Brain pericyte (primary cell): ENCODE data around the gene PRELID2.
"Not testable (repeated sequence)": the region's sequence is repeated elsewhere in the genome, so short reads cannot be mapped to it uniquely, and the experiment has no call there.

ENCODE experiments used
- DNase-seq: peaks from one replicate; pipeline ENCODE4 v3.0.0-alpha.2; 2012; ENCODE audit warnings: low read depth, low spot score

PRELID2 gene

DNA sequence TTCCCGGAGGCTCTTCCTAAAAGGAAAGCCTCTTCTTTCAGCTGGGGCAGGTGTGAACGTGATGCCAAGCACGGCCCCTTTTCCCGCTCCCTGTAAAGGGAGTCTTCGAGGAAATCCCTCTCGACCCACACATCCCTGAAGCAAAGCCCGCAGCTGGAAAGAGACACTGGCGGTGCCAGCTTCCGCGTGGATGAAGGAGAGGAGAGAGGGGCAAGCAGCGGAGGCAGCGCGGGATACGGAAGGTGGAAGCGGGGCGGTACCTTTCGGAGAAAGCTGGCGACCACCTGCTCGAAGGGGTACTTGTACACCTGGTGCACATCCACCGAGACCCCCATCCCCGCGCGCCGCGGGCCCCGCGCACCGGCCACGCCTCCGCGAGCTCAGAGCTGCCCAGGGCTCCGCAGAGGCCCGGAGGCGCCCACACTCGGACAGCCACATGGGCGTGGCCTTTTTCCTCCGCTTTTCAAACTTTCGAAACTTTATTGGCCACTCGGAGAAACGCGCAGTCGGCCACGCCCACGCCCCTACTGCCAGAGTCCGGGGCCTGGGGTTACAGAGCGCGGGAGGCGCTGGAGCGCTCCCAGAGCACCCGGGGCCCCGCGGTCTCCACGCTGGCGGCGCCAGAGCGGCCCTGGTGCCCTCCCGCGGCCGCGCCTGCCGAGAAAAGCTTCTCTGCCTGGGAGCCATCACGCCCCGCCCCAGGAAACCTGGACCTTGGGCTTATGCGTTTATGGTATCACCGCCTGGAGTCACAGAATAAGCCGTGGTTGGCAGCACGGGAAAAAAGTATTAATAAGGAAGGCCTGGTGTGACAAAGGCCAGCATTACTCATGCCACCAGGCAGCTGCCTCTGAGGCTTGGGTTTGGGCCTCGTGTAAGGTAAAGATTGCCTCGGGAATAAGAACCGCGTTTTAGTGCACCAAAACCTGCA is at the start of gene PRELID2:
Gene PRELID2, minus strand, starts transcription at position 426 of the 931 bp plus-strand sequence. Its CDS starts 91 bp downstream, at position 335.
- DNase-seq: peak; percentile 29

DNA sequence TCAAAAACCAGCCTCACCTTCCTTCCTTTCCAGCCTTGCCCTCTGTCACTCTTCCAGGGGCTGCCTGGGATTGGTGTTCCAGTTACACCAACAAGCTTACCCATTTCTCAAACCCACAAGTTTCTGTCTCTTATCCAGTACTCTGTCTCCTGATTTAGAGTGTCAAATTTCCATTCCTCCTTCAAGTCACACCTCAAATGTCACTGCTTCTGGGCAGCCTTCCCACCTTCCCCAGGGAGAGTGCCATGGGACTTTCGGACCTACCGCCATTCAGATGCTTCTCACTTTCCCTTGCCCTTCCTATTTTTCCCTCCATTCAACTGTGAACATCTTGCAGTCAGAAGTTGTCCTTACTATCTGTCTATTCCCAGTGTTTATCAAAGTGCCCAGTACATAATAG is 39.6 kb upstream of the PRELID2 start:
- no peak for DNase-seq

DNA sequence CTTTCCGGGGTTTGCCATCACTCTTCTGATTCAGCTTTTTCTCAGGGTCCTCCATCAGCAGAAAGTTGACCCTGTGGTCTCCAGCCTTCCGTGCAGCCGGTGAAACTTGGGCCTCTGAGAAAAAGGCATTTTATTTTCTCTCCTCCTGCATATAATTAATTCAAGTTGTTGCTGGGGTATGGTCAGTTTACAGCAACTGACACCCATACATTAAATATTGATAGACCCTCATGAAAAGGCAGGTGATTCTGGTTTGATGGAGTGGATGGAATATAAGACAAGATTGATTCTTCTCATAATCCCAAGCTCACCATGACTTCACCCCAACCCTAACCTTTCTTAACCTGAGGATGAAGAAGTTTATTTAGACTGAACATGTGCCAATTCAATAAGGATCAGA is 37.8 kb upstream of the PRELID2 start, which contains the start of gene GRXCR2:
Gene GRXCR2, minus strand, starts transcription at position 101 of the 400 bp plus-strand sequence. Its CDS starts 46 bp downstream, at position 55.
- no peak for DNase-seq

DNA sequence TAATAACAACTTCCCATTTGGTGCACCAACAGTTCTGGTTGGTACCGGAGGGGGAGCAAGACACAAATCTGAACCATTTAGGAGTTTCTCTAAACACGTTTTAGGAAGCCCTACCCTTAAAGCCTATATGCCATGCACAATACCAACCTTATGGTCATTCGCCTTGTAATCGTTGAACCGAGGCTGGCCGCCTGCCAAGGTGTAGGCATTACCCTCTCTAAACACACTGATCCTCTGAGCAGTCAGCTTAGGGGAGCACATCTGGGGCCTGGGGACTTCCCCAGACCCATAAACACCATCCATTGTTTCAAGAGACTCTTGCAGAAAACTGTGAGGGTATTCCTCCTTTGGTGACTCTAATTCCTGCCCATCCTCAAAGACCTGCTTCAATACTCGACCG is 37.3 kb upstream of the PRELID2 start:
- DNase-seq: no peak

DNA sequence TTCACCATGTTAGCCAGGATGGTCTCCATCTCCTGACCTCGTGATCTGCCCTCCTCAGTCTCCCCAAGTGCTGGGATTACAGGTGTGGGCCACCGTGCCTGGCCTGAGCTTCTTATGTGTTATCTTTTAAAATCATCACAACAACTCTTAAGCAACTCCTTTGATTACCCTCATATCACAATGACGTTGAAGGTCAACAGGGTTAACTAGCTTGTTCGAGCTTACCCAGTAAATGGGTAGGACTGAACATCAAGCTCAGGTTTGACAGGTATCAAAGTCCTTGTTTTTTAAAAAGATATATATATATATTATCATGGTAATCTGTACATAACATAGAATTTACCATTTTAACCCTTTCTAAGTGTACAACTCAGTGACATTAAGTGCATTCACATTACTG is 34.6 kb upstream of the PRELID2 start:
- no peak for DNase-seq

DNA sequence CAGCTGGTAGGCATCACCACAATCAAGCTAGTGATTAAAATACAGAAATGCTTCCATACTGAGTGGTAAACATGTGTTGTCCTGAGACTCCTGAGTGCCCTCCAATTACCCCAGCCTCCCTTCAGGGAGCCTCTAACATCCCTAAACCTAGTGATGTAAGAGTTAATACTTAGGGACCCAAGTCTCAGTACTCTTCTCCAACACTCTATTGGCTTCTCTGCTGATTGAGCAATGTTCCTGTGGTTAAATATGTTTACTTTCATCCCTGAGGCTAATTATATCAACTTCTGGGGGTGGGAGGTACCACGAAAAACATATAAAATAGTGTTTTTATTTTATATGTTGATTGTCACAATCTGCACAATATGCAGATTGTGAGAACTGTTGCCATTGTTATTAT is 32.7 kb upstream of the PRELID2 start:
- DNase-seq: no peak

DNA sequence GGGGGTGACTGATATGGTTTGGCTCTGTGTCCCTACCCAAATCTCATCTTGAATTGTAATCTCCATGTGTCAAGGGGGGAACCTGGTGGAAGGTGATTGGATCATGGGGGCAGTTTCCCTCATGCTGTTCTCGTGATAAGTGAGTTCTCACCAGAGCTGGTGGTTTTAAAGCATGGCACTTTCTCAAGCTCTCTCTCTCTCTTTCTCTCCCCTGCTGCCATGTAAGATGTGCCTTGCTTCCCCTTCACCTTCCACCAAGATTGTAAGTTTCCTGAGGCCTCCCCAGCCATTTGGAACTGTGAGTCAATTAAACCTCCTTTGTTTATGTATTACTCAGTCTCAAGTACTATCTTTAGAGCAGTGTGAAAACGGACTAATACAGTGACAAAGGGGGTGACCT is 29.3 kb upstream of the PRELID2 start:
- DNase-seq: not testable (repeated sequence)

DNA sequence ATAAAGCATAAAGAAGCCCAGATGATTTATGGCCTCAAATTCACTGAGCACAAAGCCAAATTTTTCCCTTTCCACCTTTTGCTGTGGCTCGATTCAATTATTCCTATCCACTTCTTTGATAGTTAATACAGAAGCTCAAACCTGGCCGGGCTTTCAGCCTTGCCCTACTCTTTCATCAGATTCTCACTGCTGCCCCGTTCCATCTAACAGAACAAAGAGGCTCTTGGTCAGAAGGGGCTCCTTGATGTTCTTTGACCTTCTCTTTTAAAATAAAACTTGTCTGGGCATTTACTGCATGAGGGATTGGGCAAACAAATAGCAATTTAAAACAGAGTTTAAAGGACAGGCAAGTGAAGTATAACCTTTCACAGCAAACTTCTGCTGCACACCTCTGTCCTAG is 27.9 kb upstream of the PRELID2 start:
- DNase-seq: no peak

DNA sequence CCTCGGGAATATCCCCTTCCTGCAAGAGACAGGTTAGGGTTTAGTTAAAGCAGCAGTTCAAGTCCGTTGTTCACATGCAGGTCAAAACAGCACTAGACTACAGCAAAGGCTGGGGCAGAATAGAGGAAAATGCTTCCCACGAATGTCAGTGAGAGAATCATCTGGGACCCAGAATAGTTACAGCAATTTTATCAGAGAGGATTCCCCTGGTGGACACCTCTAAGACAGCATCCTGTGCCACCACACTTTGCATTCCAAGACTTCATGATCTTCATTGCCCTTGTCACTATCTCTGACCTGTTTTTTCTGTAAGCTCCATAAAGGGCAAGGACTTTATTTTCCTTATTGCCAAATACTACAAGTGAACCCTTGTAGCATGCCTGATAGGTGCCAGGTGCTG is 24.8 kb upstream of the PRELID2 start:
- DNase-seq: no peak

DNA sequence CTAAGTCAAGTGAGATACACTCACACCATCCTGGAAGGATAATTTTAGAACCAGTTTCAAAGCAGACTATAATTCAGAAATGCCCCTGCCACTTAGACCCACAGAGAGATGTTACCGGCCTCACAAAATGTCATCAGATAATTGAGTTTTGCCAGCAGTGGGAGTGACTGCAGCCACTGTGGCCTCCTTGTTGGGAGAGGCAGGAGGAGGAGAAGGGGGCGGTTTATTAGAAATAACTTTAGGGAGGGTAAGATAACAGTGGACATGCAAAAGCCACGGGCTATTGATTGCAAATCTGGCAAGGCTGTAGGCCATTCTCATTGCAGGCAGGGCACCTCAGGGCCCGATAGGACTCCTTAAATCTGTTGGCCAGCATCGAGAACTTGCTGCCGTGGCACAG is 24.3 kb upstream of the PRELID2 start:
- no peak for DNase-seq

DNA sequence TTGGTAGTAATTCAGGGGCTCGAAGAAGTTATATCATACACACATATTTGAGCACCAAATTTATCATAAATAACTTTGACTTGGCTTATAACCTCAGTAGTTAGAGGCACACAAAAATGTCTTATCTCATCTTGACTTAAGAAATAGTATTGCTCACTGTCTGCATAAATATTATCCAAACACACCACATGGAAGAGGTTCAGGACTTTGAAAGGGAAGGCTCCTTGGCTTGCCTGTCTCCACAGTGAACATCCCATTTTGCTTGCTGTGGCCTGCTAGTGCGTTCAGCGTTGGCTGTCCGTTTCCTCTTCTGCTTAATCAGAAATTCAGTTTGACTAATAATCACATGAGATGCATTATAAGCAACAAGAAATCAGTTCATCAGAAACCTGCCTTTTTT is 23.8 kb upstream of the PRELID2 start:
- no peak for DNase-seq

DNA sequence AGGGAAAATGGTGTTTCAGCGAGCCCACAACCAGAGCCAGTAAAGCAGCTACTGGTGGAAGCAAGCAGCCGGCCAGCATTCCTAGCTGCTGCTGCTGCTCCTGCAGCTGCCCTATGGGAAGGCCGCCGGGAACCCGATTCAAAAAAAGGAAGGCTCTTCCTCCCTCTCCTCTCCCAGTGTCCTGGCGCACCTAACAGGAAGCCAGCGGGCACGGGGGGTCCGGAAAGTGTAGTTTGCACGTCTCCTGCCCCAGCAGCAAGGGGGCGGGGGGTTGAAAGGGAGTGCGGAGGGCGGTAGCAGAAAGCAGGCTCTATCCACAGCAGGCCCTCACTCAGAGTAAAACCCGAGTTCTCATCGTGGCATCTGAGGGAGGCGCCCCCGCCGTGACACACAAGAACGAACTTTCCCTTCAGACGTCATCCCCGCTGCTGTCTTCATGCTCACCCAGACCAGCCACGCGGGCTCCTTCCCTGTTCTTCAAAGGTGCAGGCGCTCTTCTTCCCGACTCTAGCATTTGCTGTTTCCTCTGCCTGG is 21.2 kb upstream of the PRELID2 start:
- peak; percentile 26 for DNase-seq

DNA sequence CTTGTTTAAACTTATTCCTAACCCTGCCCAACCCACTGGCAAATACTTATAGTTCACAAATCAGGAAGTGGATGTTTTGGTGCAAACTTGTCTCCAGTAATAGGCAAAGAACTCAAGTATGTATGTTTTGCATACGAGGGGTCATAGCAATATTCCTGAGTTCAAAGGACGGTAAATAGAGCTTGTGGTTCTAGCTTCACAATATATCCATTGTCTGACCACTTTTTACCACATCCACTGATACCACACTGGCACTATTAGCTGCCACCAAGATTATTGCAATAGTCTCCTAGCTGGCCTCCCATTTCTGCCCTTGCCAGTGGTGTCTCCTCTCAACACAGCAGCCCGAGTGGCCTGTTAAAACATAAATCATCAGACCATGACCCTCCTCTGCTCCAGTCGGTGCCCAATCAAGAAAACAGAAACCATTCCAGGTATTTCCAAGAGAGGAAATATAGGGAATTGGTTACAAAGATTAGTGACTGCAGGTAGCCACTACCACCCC is 20.7 kb upstream of the PRELID2 start:
- no peak for DNase-seq

DNA sequence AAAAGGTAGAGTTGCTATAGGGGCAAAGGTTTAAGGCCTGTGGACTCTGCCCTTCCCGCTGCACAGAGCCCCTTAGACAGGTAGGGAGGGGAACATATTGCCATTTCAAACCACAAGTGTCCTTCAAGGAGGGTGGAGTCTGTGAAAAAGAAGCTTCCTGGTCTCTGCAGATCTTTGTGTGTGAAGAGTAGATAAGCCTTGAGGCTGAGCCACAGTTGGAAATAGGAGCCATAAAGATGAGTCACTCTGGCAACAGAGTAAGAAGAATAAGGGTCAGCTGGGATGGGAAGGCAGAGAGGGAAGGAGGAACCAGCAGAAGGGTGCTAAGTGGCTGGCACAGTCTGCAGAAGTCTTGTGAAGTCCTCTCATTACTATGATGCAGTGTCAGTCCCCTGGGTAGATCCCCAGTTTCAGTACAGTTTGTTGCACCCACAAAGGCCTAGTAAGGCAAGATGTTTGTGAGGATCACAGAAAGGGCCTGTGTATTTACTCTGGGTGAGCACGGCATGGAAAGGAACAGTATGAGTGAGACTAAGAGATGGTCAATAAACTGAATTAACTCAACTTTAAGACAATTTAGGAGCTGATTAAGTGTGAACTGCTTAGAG is 19.6 kb upstream of the PRELID2 start:
- peak; percentile 20 for DNase-seq

DNA sequence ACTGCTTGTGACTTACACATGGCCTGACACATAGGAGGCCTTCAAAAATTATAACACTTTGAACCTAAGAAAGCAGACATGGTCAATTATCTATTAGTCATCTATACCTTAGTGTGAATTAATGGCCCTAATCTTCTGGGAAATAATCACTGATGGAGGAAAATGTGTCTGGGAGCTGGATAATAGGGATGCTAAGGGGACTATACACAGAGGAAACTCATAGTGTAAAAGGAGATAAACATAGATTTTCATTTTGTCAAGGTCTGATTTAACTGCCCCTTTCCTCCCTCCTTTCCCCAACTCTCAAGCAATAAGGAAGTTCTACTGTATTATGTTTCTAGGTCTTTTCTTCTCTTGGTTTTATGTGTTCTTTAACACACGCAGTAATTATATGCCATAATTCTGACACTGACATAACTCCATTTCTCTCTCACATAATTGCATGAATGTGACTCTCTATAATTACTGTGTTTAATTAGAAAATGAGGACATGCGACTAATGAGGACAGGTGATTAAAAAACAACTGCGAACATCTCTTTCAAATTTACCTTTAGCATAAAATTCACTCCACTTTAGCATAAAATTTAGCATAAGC is 18.7 kb upstream of the PRELID2 start:
- DNase-seq: no peak

DNA sequence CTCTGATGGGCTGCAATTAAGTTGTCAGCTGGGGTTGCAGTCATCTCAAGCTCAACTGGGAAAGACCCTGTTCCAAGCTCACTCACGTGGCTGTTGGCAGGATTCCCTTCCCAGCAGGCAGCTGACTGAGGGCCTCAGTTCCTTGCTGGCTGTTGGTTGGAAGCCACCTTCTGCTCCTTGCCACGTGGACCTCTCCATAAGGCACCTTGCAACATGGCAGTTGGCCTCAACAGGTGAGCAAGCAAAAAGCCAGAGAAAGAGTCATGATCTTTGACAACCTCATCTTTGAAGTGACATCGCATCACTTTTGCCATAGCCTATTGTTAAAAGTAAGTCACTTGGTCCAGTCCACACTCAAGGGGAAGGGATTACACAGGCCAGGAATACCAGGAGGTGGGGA is 17.8 kb upstream of the PRELID2 start:
- no peak for DNase-seq

DNA sequence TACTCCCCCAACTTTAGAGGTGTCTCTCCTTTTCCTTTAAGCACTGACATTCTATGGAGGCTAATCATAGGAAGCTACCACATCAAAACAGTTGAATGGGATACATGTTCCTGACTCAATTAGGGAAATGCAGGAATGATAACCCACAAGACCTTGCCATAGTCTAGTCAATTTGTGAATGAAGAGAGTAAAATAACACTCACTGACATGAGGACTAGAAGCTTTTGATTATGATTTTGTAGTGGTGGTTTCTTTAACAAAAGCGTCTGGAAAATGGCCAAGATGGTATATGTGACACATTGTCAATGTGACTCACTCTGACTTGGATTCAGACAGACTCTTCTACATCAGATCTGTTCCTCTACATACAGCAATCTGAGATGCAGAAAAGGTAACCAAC is 13.7 kb upstream of the PRELID2 start:
- DNase-seq: no peak

DNA sequence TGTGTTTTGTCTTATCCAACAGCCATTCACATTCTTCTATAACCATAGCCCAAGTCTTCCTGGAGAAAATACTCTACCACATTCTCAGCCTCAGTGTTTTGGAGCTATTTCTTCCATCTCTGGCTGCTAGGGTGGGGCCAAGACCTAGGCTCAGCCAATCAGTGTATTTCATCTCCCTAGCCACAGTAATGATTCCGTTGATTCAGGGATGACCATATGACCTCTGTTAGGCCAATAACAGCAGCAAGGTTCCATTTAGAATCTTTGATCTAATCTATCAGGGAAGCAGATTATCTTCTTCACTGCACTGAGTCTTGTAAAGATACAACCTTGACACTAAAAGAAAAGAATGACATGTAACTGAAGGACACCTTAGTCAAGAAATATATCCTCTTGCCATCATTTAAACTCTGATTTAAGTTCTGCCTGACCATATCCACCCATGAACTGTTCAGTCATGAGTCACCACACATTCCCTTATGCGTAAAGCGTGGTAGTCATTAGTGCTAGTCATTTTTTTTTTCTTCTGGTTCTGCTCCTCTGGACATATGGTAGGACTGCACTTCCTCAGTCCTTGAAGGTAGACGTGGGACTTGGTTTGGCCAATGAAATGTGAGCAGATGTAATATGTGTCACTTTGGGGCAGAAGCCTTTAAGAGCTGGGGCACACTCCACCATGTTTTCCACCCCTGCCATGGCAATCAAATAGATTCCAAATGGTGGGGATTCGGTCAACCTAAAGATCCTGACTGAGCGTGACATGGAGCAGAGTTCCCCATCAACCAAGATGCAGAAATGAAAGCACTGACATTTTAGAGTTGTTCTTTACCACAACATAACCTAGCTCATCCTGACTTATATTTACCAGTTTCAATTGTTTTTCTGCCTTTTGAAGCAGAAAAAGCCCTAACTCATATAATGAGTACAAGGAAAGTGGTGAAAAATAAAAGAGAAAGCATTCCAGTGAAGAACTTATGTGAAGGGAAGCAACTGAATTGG is 12.7 kb upstream of the PRELID2 start:
- DNase-seq: no peak

DNA sequence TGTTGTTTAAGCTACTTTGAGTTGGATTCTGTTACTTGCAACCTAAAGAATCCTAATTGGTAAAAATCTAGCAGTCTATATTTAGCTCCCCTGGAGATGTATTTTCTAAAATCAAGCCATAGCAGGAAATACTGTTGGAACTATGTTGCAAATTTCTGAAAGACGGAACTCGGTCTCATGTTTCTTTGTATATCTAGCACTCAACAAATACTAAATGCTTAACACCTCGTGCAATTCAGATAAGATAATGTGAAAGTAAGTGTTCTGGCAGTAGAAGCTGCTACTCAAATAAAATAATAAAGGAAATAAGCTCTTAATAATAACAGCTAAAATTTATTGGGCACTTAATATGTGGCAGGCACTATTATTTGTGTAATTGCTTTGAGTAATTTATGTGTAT is 10.9 kb upstream of the PRELID2 start:
- DNase-seq: no peak

DNA sequence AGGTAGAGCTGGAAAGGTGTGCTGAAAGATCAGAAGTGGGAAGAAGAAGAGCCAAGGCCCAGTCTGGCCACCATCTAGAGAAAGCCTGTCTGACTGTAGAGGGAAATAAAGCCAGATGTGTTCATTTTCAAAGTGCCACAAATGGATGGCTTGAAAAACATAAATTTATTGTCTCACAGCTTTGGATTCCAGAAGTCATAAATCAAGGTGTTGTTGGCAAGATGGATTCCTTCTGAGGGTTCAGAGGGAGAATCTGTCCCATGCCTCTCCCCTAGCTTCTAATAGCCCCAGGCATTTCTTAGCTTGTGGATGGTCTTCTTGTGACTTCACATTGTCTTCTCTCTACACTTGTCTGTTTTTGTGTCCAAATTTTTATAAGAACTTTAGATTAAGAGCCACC is 6.2 kb upstream of the PRELID2 start:
- no peak for DNase-seq
